GM21619 (cell line): ENCODE results near the gene TEX11.
"Not testable (repeated sequence)": the region's sequence is repeated elsewhere in the genome, so short reads cannot be mapped to it uniquely, and the experiment has no call there.

Experiments used
- ATAC-seq: cut with Tn5 transposase; IDR thresholded peaks from one replicate; pipeline ENCODE4 v1.9.1; 2021; ENCODE audit not compliant: unreplicated experiment

TEX11 gene

GRCh38 chrX:70908541-70908940 is at the start of gene TEX11:
TSS of gene TEX11 (minus strand) at chrX:70908711. CDS start at chrX:70907789, 922 bp downstream.
- ATAC-seq: no peak

DNA sequence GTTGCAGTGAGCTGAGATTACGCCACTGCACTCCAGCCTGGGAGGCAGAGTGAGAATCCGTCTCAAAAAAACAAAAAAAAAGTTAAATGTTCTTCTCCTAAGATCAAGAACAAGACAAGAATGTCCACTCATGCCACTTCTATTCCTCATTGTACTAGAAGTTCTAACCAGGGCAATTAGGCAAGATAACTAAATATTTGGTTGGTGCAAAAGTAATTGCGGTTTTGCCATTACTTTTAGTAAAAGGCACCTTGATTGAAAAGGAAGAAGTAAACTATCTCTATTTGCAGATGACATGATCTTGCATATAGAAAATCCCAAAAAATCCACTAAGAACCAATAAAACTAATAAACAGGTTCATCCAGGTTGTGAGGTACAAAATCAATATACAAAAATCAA is 46.4 kb upstream of the TEX11 start:
- ATAC-seq: no peak

DNA sequence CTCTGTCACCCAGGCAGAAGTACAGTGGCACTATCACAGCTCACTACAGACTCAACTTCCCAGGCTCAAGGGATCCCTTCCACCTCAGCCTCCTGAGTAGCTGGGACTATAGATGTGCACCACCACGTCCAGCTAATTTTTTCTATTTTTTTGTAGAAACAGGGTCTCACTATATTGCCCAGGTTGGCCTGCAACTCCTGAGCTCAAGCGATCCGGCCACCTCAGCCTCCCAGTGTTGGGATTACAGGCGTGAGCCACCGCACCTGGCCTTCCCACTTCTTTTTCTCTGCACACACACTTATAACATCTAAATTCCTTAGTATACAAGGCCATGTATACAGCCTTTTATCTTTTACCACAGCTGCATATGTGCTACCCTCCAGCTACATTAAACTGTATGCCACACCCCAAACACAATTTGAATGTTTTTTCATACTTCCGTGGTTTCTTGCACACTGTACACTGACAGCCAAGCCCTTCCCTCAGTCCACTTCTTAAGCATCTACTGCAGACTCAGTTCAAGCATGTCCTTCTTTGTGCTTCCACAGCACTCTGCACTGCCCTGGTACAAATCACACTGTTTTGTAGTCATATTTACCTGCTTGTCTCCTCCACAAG is 15.9 kb upstream of the TEX11 start:
- no peak for ATAC-seq

DNA sequence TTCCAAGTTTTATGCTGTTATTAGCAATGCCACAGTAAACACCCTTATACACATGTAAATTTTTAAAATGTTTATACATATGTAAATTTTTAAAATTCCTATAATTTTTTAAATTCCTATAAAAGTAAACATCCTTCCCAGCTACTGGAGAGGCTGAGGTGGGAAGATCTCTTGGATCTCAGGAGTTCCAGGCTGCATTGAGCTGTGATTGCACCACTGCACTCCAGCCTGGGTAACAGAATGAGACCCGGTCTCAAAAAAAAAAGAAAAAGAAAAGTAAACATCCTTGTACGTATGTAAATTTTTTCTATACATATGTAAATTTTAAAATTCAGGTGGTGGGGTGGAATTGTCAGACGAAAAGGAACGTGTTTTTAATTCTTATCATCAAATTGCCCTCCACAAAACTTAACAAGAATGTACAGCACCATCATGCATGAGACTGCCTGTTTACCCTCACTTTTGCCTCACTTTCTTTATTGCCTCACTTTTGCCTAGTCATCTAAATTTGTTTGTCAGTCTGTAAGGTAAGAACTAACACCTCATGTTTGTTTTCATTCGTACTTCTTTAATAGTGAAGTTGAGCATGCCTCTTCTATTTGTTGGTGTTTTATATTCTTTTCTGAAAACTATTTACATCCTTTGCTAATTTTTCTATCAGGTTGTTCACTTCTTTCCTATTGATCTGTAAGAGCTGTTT is 14.4 kb upstream of the TEX11 start:
- ATAC-seq: no peak

GRCh38 chrX:70921709-70922352 is 13.3 kb upstream of the TEX11 start:
- ATAC-seq: no peak

- ATAC-seq: no peak
Measured at GRCh38 chrX:70916754-70917153, 8.2 kb upstream of the TEX11 start.

DNA sequence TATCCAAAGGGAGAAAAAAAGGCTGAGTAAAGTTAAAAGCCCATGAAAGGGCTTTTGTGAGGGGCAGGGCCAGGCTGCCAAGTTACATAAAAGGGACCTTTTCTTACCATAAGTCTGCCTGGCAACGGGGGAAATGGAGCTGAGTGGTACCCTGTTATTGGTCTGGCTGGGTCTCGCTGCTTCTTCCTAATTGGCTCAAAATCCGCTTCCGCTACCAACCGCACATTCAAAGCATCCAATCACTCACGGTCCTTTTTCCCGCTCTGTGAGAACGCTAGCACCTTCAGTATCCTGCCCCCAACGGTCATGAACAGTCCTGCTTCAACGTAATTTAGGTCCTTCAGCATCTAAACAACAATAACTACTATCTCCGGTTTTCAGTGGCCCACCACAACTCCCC is 611 bp downstream of the TEX11 start:
- no peak for ATAC-seq

DNA sequence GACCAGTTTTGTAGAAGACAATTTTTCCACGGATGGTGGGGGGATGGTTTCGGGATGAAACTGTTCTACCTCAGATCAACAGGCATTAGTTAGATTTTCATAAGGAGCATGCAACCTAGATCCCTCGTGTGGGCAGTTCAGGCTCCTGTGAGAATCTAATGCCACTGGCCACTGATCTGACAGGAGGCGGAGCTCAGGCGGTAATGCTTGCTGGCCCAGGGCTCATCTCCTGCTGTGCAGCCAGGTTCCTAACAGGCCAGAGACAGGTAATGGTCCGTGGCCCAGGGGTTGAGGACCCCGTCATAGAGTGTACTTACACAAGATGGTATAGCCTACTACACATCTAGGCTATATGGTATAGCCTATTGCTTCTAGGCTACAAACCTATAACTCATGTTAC is 7.0 kb downstream of the TEX11 start:
- ATAC-seq: no peak

DNA sequence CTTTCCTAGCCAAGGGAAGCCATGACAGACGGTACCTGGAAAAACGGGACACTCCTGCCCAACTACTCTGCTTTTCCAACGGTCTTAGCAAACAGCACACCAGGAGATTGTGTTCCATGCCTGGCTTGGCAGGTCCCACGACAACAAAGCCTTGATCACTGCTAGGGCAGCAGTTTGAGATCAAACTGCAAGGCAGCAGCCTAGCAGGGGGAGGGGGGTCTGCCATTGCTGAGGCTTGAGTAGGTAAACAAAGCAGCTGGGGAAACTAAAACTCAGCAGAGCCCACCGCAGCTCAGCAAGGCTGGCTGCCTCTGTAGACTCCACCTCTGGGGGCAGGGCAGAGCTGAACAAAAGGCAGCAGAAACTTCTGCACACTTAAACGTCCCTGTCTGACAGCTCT is 18.1 kb downstream of the TEX11 start:
- ATAC-seq: not testable (repeated sequence)

DNA sequence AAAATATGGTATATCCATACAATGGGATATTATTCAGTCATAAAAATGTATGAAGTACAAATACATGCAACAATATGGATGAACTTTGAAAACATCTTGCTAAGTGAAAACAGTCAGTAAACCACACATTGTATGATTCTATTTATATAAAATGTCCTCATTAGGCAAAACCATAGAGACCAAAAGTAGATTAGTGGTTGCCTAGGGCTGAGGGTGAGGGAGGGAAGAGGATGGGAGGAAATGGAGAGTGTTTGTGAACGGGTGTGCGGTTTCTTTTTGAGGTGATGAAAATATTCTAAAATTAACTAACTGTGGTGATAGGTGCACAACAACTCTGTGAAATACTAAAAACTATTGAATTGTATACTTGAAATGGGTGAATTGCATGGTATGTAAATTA is 29.6 kb downstream of the TEX11 start:
- no peak for ATAC-seq

DNA sequence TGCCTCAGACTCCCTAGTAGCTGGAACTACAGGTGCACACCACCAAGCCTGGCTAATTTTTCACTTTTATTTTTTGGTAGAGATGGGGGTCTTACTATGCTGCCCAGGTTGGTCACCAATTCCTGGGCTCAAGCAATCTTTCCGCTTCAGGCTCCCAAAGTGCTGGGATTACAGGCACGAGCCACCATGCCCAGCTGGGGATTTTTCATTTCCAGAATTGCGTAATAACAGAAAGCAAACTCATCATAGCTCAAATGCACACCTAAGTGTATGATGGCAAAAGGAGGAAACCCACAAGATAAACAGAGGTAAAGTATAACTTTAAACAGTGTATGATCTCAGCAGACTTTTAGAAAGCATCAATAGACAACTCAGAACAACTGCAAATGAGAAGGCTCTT is 56.2 kb downstream of the TEX11 start:
- ATAC-seq: no peak

GRCh38 chrX:70844081-70844480 is 64.4 kb downstream of the TEX11 start:
- ATAC-seq: not testable (repeated sequence)

GRCh38 chrX:70843620-70844019 is 64.9 kb downstream of the TEX11 start:
- ATAC-seq: not testable (repeated sequence)

- no peak for ATAC-seq
Measured at GRCh38 chrX:70834589-70834988, 73.9 kb downstream of the TEX11 start.

GRCh38 chrX:70826715-70827114 is 81.8 kb downstream of the TEX11 start:
- no peak for ATAC-seq

GRCh38 chrX:70825366-70825765 is 83.1 kb downstream of the TEX11 start:
- no peak for ATAC-seq

- ATAC-seq: no peak
Measured at GRCh38 chrX:70808942-70809940, 99.3 kb downstream of the TEX11 start.

GRCh38 chrX:70806081-70806480 is 102.4 kb downstream of the TEX11 start:
- no peak for ATAC-seq

DNA sequence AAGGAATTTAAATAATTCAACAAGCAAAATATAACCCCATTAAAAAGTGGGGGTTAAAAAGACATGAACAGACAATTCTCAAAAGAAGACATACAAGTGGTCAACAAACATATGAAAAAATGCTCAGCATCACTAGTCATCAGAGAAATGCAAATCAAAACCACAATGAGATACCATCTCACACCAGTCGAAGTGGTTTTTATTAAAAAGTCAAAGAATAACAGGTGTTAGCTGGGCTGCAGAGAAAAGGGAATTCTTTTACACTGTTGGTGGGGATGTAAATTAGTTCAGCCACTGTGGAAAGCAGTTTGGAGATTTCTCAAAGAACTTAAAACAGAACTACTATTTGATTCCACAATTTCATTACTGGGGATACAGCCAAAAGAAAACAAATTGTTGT is 111.8 kb downstream of the TEX11 start:
- not testable (repeated sequence) for ATAC-seq

GRCh38 chrX:70774223-70774622 is 134.3 kb downstream of the TEX11 start:
- ATAC-seq: no peak

DNA sequence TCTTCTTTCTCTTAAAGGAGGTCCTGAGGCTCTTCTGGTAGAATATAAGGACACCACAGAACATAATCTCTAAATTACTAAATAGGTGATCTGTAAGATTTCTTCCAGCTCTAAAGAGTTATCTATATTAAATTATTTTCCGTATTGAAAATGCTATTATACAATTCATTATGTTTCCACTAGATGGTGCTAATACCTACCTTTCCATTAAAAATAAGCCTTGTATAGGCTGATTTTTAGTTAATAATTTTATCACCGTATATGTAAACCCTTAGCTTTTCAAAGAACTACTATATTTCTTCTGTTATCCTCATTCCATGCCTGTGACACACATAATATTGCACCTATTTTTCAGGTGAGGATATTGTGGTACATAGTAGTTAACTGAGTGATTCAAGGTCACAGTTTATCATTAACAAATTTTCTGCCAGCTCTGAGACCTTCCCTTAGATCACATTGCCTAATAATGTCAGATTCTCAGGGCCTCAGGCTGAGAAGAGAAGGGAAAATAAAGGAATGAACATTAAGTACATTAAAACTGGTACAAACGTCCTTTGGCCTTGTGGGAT is 138.8 kb downstream of the TEX11 start:
- no peak for ATAC-seq
